ENCODE results near the gene CBFA2T2. TPM values are rescaled to one million over a fixed set of nuclear protein-coding genes. Genes with fewer than 3 reads are reported as not detected.

Gene CBFA2T2
- total RNA-seq, 1 experiment from 2014 or later: 20.0 TPM

DNA sequence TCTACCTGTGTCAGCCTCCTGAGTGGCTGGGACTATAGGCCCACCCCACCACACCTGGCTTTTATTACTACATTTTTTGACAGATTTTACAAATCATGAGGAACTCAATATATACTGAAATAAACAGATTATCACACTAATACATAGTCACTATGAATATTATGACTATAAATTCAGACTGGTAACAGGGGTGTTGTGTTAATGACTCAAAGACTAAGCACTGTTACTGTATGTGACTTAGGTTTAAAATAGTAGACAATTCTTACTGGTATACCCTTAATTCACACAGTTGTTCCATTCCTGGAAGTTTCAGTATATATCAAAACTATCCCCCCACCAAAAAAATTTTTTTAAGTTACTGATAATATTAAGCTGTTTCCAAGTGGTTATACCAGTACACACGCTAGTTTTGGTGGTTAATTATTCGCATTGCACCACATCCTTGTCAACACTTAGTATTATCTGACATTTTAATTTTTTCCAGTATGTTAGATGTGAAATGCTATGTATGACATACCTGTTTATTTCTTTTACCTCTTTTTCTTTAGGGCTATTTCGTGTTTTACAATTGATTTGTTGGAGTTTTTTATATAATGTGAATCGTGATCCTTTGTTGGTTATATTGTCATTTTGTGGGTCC, 137.8 kb downstream of the CBFA2T2 start:
- no peaks in the 10 kb centered on the region for H3F3A ChIP-seq (ENCODE audit: insufficient read depth, low read depth)
- intact Hi-C loops (cut with micrococcal nuclease; ENCODE audit: unreplicated experiment): no loop called here
- H3K79me2 ChIP-seq (ENCODE audit: low read depth): no peaks in the 10 kb centered on the region

GRCh38 chr20:33629533-33629932, 139.6 kb downstream of the CBFA2T2 start:
- CTCF ChIA-PET: no interaction called here
- no peaks in the 10 kb centered on the region for H3K27me3 ChIP-seq (ENCODE audit: insufficient read depth, low read depth)
- no peak for DNase-seq
- H3K4me2 ChIP-seq: no peak overlapping the region
- no peak overlapping the region for H3K4me3 ChIP-seq
- no peaks in the 10 kb centered on the region for H3F3A ChIP-seq (ENCODE audit: insufficient read depth, low read depth)
- H3K27ac ChIP-seq: no peak overlapping the region
- H4K20me1 ChIP-seq (ENCODE audit: insufficient read depth): no peaks in the 10 kb centered on the region; the same call in 1 of the 2 replicates
- H3K4me1 ChIP-seq (replicated peaks; ENCODE audit: insufficient read depth): no peaks in the 10 kb centered on the region
- TF ChIP-seq, protein P1, sequence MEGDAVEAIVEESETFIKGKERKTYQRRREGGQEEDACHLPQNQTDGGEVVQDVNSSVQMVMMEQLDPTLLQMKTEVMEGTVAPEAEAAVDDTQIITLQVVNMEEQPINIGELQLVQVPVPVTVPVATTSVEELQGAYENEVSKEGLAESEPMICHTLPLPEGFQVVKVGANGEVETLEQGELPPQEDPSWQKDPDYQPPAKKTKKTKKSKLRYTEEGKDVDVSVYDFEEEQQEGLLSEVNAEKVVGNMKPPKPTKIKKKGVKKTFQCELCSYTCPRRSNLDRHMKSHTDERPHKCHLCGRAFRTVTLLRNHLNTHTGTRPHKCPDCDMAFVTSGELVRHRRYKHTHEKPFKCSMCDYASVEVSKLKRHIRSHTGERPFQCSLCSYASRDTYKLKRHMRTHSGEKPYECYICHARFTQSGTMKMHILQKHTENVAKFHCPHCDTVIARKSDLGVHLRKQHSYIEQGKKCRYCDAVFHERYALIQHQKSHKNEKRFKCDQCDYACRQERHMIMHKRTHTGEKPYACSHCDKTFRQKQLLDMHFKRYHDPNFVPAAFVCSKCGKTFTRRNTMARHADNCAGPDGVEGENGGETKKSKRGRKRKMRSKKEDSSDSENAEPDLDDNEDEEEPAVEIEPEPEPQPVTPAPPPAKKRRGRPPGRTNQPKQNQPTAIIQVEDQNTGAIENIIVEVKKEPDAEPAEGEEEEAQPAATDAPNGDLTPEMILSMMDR (conservative IDR thresholded peaks at IDR 0.05): no peak
- TF ChIP-seq EZH2 (IDR thresholded peaks at IDR 0.05; ENCODE audit: low read depth): no peak
- POLR2A ChIA-PET (ENCODE audit: unreplicated experiment): no interaction called here
- H3K36me3 ChIP-seq (ENCODE audit: low read depth): 0 out of 2 replicates have a peak, but pooled peaks cover 14% of the 10 kb centered on the region
- no TSS peak for BruUV-seq (replicated peaks)
- no peaks in the 10 kb centered on the region for H3K9me2 ChIP-seq (ENCODE audit: insufficient read depth)
- no peaks in the 10 kb centered on the region for H3K9me3 ChIP-seq (ENCODE audit: insufficient read depth, low read depth)
- H2AFZ ChIP-seq: no peak overlapping the region
- no peaks in the 10 kb centered on the region for H3K79me2 ChIP-seq (ENCODE audit: low read depth)
- intact Hi-C loops (cut with micrococcal nuclease; ENCODE audit: unreplicated experiment): no loop called here

More for the DNA sequence above, 137.8 kb downstream of the CBFA2T2 start:
- H3K4me1 ChIP-seq (replicated peaks; ENCODE audit: insufficient read depth): no peaks in the 10 kb centered on the region
- 0 out of 2 replicates have a peak, but pooled peaks cover 14% of the 10 kb centered on the region for H3K36me3 ChIP-seq (ENCODE audit: low read depth)
- no peak overlapping the region for H3K4me3 ChIP-seq
- no peak overlapping the region for H3K4me2 ChIP-seq
- no peaks in the 10 kb centered on the region for H3K27me3 ChIP-seq (ENCODE audit: insufficient read depth, low read depth)
- H3K9me3 ChIP-seq (ENCODE audit: insufficient read depth, low read depth): no peaks in the 10 kb centered on the region
- ChIA-PET CTCF (no interaction called here), POLR2A (ENCODE audit: unreplicated experiment) (no interaction called here)
- TF ChIP-seq, protein P1 (conservative IDR thresholded peaks at IDR 0.05): no peak
- TF ChIP-seq EZH2 (IDR thresholded peaks at IDR 0.05; ENCODE audit: low read depth): no peak
- DNase-seq: no peak
- no peaks in the 10 kb centered on the region for H3K9me2 ChIP-seq (ENCODE audit: insufficient read depth)
- no peak overlapping the region for H3K27ac ChIP-seq
- no TSS peak for BruUV-seq (replicated peaks)
- H4K20me1 ChIP-seq (ENCODE audit: insufficient read depth): no peaks in the 10 kb centered on the region; the same call in 1 of the 2 replicates
- H2AFZ ChIP-seq: no peak overlapping the region

GRCh38 chr20:33629979-33630378, 140.1 kb downstream of the CBFA2T2 start:
- no peaks in the 10 kb centered on the region for H3F3A ChIP-seq (ENCODE audit: insufficient read depth, low read depth)
- no peaks in the 10 kb centered on the region for H3K9me3 ChIP-seq (ENCODE audit: insufficient read depth, low read depth)
- H3K4me3 ChIP-seq: no peak overlapping the region
- 0 out of 2 replicates have a peak, but pooled peaks cover 9% of the 10 kb centered on the region for H3K36me3 ChIP-seq (ENCODE audit: low read depth)
- H2AFZ ChIP-seq: no peak overlapping the region
- H4K20me1 ChIP-seq (ENCODE audit: insufficient read depth): no peaks in the 10 kb centered on the region; the same call in 1 of the 2 replicates
- CTCF ChIA-PET: no interaction called here
- H3K4me2 ChIP-seq: no peak overlapping the region
- DNase-seq: no peak
- no peaks in the 10 kb centered on the region for H3K9me2 ChIP-seq (ENCODE audit: insufficient read depth)
- TF ChIP-seq, protein P1 (conservative IDR thresholded peaks at IDR 0.05): no peak
- TF ChIP-seq EZH2 (IDR thresholded peaks at IDR 0.05; ENCODE audit: low read depth): no peak
- POLR2A ChIA-PET (ENCODE audit: unreplicated experiment): no interaction called here
- no peak overlapping the region for H3K27ac ChIP-seq
- intact Hi-C loops (cut with micrococcal nuclease; ENCODE audit: unreplicated experiment): no loop called here
- H3K4me1 ChIP-seq (replicated peaks; ENCODE audit: insufficient read depth): no peaks in the 10 kb centered on the region
- H3K27me3 ChIP-seq (ENCODE audit: insufficient read depth, low read depth): no peaks in the 10 kb centered on the region
- BruUV-seq (replicated peaks): no TSS peak
- no peaks in the 10 kb centered on the region for H3K79me2 ChIP-seq (ENCODE audit: low read depth)
